ENCODE data around the gene HES4.
A peak's percentile ranks its signal among the peaks of the same experiment; 100 is the strongest.
"Not testable (repeated sequence)": the region's sequence is repeated elsewhere in the genome, so short reads cannot be mapped to it uniquely, and the experiment has no call there.

The HES4 gene

GRCh38 chr1:1017397-1018320 lies 17.8 kb upstream of the HES4 start:
- DNase-seq = not testable (repeated sequence)

GRCh38 chr1:1014799-1015681 lies 15.1 kb upstream of the HES4 start:
- DNase-seq = peak; percentile 71

GRCh38 chr1:1013922-1014648 lies 14.2 kb upstream of the HES4 start:
- DNase-seq = no peak

- peak; percentile 94 for DNase-seq
These were observed 13.4 kb upstream of the HES4 start, which contains the start of gene ISG15 for GRCh38 chr1:1013105-1013921. ISG15 (plus strand) TSS chr1:1013497; CDS start chr1:1013574, 77 bp downstream.

DNA sequence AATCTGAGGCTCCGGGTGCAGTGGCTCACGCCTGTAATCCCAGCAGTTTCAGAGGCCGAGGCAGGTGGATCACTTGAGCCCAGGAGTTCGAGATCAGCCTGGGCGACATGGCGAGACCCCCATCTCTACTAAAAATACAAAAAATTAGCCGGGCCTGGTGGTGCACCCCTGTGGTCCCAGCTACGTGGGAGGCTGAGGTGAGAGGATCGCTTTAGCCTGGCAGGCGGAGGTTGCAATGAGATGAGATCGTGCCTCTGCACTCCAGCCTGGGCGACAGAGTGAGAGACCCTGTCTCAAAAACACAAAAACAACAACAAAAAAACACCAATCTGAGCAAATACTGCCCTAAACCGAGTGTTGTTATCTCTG lies 12.8 kb upstream of the HES4 start:
- not testable (repeated sequence) for DNase-seq

GRCh38 chr1:1011396-1011949 lies 11.6 kb upstream of the HES4 start:
- no peak for DNase-seq

- DNase-seq = not testable (repeated sequence)
These were observed 10.2 kb upstream of the HES4 start for GRCh38 chr1:1010131-1010530.

- DNase-seq = no peak
These were observed 6.6 kb upstream of the HES4 start for GRCh38 chr1:1006305-1007159.

GRCh38 chr1:1005774-1006304 lies 5.9 kb upstream of the HES4 start:
- DNase-seq = no peak

DNA sequence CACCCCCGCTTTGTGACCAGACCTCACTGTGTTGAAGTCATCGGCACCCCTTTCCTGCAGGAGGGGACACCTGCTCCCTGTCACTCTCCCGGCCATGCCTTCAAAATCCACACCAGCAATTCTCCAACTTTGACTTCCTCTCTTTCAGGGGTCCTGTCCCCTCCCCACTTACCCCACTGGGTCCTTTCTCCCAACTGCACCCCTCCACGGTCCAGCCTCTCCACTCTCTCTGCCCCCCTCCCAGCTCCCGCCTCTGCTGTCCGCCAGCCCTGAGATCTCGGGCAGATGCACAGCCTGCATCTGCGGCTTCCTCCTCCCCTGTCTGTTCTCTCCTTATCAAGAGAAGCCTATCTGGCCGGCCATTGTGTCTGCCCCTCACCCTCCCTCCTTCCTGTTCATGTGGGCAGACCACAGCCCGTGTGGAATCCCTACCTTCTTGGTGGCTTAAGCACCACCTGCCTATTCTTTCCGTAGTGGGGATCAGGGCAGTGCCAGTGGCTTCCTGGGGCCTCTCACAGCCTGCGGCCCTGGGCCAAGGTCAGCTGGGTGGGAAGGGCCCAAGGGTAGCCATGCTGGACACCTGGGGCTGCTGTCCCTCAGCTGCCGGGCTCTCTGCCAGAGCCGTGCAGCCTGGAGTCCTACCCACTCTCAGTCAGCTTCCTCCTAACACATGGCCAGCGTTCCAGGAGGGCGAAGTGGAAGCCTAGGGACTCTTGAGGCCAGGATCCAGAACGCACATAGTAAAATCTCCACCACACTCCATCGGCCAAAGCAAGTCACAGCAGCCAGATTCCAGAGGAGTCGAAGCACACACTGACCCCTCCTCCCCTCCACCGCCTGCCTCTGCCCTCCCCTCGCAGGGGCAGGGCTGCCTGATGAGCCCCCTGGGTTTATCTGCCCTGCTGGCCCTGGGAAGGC lies 5.1 kb upstream of the HES4 start:
- peak; percentile 88 for DNase-seq

GRCh38 chr1:1004420-1004779 lies 4.5 kb upstream of the HES4 start:
- DNase-seq = no peak

DNA sequence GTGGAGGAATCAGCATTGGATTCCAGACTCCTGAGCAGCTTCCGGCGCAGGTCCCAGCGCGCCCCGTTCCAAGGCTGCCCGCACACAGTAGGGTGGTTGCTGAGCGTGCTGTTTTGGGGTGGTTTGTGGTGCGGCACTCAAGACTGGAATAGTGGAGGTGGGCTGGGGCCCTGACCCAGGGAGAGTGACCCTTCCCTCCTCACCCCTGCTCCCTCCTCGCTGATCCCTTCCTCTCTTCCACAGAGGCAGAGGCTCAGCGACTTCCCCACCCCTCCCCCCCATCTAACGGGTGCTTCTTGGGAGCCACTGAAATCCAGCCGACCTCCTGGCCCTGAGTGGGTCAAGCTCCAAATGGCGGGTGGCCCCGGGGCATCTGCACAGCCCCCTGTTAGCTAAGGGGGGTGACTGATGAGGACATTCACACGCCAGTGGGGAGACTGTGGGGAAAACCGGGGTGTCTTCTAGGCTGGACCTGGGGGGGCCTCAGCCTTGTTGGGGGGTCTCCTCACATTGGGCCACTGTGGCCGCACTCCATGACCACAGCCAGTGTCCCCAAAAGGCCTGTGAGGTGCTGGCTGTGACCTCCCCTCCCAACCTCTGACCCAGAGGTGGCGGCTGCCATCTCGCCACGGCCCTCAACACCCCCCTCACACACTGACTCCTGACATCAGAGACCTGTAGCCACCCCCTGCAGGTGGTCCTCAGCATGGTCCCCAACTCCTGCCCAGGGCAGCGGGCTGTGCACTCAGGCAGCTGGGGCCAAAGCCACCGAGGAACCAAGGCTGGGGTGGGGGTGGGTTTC lies 3.9 kb upstream of the HES4 start:
- no peak for DNase-seq

GRCh38 chr1:1001057-1001783 lies 1.3 kb upstream of the HES4 start:
- no peak for DNase-seq

- DNase-seq = peak; percentile 46
These were observed 610 bp upstream of the HES4 start for GRCh38 chr1:1000357-1001056.

- peak; percentile 41 for DNase-seq
These were observed 737 bp downstream of the HES4 start for GRCh38 chr1:998995-999724.

GRCh38 chr1:998745-998994 lies 1.2 kb downstream of the HES4 start:
- no peak for DNase-seq

Measured in hematopoietic multipotent progenitor cell treated with erythropoietin and hydrocortisone succinate and interleukin-3 and kit ligand, for 4 days (in vitro differentiated cells).